BE2C (cell line): ENCODE data around the gene SLC5A2.
A peak's percentile ranks its signal among the peaks of the same experiment; 100 is the strongest.

Experiments
- DNase-seq: peaks from one replicate; pipeline ENCODE4 v3.0.0-alpha.2; 2020
- H3K27me3 ChIP-seq: fragments of 250-450 bp; sonication (Bioruptor Pico); 2 replicates; pipeline ENCODE4 v1.5.1; 2020; ENCODE audit warnings: mild to moderate bottlenecking
- H3K36me3 ChIP-seq: fragments of 250-450 bp; sonication (Bioruptor Pico); 2 replicates; pipeline ENCODE4 v1.5.1; 2020; ENCODE audit warnings: mild to moderate bottlenecking
- H3K4me1 ChIP-seq: fragments of 250-450 bp; sonication (Bioruptor Pico); 2 replicates; pipeline ENCODE4 v1.5.1; 2020
- H3K4me3 ChIP-seq: 2 replicates; pipeline ENCODE4 v1.5.1; 2011; ENCODE audit warnings: low read depth, low read length
- H3K9me3 ChIP-seq: fragments of 250-450 bp; sonication (Bioruptor Pico); 2 replicates; pipeline ENCODE4 v1.5.1; 2020
- CTCF ChIP-seq: IDR thresholded peaks from 2 replicates; pipeline ENCODE4 v1.5.1; 2012; ENCODE audit warnings: mild to moderate bottlenecking, low read depth, low read length

Gene SLC5A2

GRCh38 chr16:31459687-31460581 lies 23.0 kb upstream of the SLC5A2 start:
- Histone ChIP-seq H3K4me1 (peaks cover 8% of the 10 kb centered on the region), H3K36me3 (no peaks in the 10 kb centered on the region), H3K4me3 (peak overlapping the region; percentile 97), H3K9me3 (no peaks in the 10 kb centered on the region), H3K27me3 (no peaks in the 10 kb centered on the region)
- peak; percentile 100 for DNase-seq
- TF ChIP-seq CTCF, result no peak

GRCh38 chr16:31460582-31461002 lies 22.3 kb upstream of the SLC5A2 start:
- peaks cover 4% of the 10 kb centered on the region for H3K4me1 ChIP-seq
- TF ChIP-seq CTCF, result peak; percentile 70
- no peak for DNase-seq
- no peaks in the 10 kb centered on the region for H3K27me3 ChIP-seq
- H3K9me3 ChIP-seq, result no peaks in the 10 kb centered on the region
- H3K36me3 ChIP-seq, result no peaks in the 10 kb centered on the region
- H3K4me3 ChIP-seq, result peak overlapping the region; percentile 80

GRCh38 chr16:31461201-31461920 lies 21.6 kb upstream of the SLC5A2 start:
- Histone ChIP-seq H3K4me1 (no peaks in the 10 kb centered on the region), H3K36me3 (no peaks in the 10 kb centered on the region), H3K9me3 (no peaks in the 10 kb centered on the region), H3K4me3 (no peak overlapping the region), H3K27me3 (no peaks in the 10 kb centered on the region)
- TF ChIP-seq CTCF, result no peak
- DNase-seq, result no peak

- H3K4me1 ChIP-seq, result no peaks in the 10 kb centered on the region
- no peaks in the 10 kb centered on the region for H3K27me3 ChIP-seq
- no peaks in the 10 kb centered on the region for H3K36me3 ChIP-seq
- H3K4me3 ChIP-seq, result no peak overlapping the region
- no peaks in the 10 kb centered on the region for H3K9me3 ChIP-seq
- no peak for DNase-seq
- TF ChIP-seq CTCF, result no peak
Measured at GRCh38 chr16:31461921-31462804, 20.8 kb upstream of the SLC5A2 start.

- no peaks in the 10 kb centered on the region for H3K9me3 ChIP-seq
- no peaks in the 10 kb centered on the region for H3K27me3 ChIP-seq
- DNase-seq, result no peak
- no peaks in the 10 kb centered on the region for H3K4me1 ChIP-seq
- no peaks in the 10 kb centered on the region for H3K36me3 ChIP-seq
- H3K4me3 ChIP-seq, result no peak overlapping the region
- TF ChIP-seq CTCF, result no peak
Measured at GRCh38 chr16:31464348-31464769, 18.6 kb upstream of the SLC5A2 start.
